Fibroblast of skin of back (primary cell): Measurements from ENCODE around the gene IFI30.
"Not testable (repeated sequence)": the region's sequence is repeated elsewhere in the genome, so short reads cannot be mapped to it uniquely, and the experiment has no call there.

Experiments used
- DNase-seq: peaks from one replicate; pipeline ENCODE4 v3.0.0-alpha.2; 2013

Gene IFI30

DNA sequence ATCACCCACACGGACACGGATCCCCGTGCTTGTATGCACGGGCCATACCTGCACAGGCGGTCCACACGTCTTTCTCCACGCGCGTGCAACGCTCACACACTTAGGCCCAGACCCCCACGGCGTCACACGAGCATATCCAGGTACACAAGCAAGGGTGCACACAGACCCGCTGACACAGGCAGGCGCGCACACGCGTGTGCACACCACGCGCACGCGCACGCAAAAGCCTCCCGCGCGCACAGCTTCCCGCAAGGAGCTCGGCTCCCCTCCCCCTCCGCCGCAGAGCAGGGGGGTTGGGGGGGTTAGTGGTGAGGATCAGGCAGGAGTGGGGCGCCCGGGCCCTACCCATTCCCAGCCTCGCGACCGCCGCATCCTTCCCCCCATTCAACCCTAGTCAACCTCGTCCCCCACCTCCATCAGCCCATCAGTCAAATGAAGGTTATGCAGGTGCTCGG is 29.8 kb downstream of the IFI30 start:
- no peak for DNase-seq

DNA sequence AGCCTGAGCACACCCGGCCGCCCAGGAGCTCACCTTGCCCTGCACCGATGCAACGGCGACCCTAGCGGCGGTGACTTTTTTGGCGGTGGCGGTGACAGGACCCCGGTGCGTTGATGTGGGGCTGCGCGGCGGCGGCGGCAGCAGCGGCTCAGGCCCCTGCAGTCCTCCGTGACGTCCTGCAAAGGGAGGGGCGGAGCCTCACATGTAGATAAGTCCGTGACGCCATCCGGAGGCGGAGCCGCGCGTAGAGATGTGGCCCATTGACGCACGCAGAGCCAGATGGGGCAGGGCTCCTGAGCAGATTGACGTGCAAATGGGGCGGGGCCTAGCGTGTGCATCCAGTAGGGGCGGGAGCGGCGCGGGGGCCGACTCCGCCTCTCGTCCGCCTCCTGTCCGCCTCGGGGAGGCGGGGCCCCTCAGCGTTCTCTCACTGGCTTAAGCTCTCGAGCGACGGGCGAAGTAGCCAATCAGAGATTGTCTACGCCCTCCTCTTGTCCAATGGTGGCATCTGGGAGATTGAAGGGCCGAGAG is 30.3 kb downstream of the IFI30 start, which contains the start of gene RAB3A:
RAB3A (minus strand) TSS at position 180 of the 531 bp plus-strand sequence. CDS start 1,302 bp downstream, outside the sequence.
- DNase-seq: peak; percentile 100

DNA sequence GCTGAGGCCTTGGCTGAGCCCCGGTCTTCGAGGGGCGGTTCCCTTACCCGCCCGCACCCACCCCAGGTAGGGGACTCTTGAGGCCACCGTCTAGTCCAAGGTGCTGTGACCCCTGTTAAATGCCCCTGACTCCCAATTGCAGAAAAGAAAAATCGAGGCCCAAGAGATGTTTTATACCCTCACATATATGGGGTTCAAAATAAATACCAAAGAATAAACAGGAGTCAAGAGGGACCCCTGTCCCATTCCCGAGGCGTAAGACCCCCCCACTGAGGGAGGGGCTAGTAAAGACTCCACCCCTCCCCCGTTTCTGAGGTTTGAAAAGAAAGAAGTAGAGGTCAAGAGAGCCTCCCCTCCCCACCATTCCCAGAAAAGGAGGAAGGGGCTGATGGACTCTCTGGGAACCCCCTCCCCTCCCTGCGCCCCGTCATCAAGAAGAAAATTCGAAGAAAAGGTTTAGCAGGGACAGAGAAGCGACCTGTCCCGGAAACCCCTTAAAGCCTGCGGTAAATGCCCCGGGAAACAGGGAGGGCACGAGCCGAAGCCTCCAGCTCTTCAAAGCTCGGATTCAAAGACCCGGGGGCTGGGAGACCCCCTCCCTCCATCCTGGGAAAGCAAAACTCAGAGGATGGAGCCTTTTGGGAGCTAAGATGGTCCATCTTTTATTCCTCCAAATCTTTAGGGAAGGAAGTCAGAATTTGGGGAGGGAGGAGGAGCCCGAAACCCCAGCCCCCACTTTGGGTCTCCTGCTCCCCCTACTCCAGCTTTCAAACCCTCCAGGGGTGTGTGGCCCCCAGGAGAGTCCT is 31.0 kb downstream of the IFI30 start:
- DNase-seq: peak; percentile 44

DNA sequence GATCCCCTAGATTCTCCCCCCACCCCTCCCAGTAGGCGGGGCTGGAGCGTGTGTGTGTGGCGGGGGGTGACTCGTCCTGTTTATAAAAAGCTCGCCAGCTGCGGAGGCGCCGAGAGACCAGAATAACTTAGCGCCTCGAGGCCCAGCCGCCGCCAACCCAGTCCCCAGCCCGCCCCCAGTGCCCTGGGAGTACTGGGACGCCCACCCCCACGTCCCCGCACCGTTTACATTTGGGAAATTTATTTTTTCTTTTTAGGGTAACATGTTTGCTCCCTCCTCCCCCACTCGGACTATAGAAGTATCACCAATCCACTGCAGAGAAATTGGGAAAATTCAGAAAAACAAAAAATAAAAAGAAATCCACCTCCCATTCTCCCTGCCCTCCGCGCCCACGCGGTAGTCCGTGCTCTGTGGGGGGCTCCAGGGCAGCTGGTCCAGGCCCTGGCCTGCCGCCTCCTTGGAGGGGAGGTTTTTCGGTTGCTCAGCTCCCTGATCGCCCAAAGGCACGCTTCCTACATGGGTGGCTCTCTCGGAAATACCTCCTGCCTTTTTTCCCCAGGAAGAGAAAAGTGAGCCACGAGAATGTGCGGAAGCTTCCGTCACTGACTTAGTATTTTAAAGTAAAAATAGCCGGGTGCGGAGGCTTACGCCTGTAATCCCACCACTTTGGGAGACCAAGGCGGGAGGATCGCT is 31.7 kb downstream of the IFI30 start:
- peak; percentile 79 for DNase-seq

DNA sequence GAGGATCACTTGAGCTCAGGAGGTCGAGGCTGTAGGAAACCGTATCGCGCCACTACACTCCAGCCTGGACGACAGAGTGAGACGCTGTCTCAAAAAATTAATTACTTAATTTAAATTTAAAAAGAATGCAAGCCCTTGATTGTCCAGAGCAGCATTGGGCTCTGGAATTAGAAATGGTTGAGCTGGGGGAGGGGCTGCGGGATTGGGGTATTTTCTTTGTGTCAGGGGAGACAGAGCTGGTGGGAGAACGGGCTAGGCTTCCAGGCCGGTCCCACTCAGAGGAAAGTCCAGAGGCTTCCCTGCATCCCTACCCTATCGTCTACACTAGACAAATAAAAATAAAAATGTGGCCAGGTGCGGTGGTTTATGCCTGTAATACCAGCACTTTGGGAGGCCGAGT is 32.4 kb downstream of the IFI30 start:
- DNase-seq: no peak

DNA sequence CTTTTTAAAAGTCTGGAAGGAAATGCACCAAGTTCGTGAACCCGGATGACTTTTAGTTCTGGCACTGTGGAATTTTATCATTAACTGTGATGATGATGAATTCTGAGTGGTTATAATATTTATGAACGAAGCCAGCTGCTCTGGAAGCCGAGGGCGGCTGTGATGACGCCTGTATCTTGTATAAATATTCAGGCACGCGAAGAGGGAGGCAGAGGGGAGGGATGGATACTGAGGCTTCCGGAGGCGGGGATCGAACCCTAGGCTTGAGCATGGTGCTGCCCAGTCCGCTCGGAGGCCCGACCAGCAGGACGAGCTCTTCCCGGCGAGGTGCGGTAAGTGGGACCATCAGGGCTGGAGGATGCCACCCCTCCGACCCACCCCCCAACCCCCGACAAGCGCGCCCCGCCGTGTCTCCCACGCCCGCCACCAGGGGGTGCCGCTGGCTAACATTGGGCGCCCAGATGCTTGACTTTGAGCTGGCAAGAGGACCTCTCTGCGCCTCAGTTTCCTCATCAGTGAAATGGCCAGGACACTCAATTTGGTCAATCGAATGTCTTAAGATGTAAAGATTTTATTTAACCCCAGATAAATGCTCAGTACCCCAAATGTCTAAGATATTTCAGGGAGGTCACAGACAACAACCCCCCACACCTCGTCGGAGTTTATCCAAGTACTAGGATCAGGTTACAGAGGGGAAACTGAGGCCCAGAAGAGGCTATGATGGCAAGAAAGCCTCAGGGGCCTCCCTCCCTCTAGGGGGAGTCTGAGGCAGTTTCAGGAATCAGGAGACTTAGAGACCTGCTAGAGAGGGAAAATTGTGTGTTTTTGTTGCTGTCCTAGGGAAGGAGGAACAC is 34.7 kb downstream of the IFI30 start:
- peak; percentile 80 for DNase-seq

DNA sequence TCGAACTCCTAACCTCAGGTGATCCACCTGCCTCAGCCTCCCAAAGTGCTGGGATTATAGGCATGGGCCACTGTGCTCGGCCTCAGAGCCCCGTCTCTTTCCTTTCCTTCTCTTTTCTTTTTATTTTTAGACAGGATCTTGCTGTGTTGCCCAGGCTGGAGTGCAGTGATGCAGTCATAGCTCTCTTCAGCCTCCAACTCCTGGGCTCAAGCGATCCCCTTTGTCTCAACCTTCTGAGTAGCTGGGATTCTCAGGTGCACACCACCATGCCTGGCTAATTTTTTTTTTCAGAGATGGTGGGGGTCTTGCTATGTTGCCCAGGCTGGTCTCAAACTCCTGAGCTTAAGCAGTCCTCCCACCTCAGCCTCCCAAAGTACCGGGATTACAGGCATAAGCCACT is 36.3 kb downstream of the IFI30 start:
- DNase-seq: not testable (repeated sequence)

DNA sequence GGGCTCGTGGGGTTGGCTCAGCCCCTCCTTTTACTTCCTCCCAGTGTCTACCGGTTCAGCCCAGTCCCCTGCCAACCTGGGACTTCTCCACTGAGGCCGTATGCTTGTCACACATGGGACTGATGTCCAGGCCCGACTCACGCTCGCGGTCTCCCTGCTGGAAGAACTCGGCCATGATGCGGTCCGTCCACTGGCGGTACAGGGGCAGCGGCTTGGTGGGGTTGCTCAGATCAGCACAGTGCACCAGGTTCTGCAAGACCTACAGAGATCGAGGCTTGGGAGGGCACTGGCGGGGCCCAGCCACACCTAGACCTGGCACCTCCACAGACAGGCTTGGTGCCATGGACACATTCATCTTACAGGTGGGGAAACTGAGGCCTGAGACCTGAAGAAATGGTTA is 38.1 kb downstream of the IFI30 start:
- no peak for DNase-seq

DNA sequence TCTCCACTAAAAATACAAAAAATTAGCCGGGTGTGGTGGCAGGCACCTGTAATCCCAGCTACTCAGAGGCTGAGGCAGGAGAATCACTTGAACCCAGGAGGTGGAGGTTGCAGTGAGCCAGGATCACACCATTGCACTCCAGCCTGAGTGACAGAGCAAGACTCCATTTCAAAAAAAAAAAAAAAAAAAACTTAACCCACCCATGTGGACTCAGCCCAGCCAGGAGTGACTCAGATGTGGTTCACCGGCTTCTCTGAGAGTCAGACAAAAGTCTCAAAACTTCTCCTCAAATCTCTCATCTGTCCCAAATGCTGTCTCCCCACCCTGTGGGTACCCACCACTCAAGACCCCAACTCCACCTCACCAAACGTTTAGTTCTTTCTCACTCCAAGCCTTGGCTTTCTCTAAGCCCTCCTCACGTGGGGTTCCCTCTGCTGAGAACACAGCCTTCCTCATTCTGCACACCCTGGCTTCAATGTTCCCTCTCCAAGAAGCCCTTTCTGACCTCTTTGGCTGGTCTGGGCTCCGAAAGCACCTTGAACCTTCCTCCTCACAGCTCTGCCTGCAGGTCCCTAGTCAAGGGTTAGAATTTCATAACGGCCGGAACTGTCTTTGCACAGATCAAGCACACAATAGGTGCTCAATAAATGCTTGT is 41.3 kb downstream of the IFI30 start:
- DNase-seq: peak; percentile 53

DNA sequence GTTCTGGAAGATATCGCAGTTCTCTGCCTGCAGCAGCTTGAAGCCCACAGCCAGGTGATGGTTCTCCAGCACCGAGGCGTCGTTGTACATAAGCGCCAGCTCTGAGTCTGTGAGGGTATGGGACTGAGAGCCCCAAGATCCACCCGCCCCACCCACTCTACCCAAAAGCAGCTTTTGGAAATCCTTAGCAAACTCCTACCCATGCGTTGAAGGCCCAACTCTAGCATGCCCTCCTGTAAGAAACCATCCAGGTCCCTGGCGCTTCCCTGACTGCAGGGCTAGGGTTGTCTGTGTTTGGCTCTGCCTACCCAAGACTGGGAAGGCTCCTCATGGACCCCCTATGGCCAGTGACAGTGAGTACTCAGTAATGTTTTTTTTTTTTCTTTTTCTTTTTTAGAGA is 43.2 kb downstream of the IFI30 start:
- no peak for DNase-seq

DNA sequence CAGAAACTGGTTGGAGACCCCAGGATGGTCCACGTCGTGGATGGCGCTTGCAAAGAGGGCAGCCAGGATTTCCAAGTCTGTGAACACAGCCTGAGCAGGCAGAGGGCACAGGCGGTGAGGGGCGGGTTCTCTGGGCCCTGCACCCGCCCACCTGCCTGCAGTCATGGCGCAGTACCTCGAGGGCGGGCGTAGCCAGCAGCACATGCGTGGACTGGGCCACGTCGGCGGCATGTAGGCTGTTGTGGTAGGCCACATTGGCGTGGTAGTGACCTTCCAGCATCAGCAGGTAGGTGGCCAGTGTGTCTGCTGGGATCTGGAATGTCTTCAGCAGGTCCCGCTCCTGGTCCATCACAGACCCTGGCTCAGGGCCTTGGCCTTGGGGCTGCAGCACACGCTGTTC is 44.5 kb downstream of the IFI30 start:
- DNase-seq: no peak

DNA sequence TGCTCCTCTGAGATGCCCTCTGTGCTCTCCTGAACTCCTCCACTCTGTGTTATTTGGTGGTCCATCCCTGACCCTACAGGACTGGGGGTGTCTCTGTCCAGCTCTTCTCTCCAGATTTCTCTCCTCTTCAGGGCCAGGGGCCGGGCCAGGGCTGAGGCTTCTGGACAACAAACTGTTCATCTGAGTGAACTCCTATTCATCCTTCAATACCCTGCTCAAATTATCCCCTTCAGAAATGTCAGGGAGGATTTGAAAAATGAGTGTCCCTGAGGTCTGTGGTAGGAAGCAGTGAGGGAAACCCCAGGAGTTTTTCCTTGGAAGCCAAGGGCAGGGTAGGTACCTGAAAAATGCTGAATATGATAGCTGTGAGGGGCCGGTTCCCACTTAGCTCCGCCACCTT is 45.0 kb downstream of the IFI30 start:
- DNase-seq: no peak

DNA sequence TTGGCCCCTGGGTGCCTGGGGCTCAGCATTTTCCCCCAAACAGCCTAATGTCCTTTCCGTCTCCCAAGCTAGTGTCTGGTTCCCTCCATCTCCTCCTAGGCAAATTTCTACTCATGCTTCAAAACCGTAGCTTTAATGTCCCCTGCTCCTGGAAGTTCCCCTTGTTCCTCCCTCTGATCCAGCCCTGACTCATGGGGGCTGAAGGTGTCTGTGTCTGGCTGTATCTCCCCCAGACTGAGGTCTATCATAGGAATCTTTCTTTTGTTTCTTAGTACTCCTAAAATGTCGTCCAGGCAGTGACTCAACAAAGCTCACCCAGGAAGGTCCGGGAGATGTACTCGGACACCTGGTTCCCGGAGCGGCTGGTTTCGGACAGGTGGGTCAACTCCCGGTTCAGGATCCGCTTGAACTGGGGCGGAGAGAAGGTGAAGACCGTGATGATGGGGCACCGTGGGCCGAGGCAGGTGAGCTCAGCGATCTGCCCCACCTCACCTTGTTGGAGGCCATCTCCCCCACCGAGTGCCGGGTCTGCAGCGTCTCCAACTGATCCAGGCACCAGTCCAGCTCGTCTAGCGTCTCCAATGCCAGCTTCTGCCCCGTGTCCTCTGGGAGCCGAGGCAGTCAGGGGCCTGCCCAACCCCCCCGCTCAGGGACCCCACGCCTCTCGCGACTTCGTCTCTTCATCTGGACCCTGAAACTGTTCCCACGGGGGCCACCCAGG is 46.5 kb downstream of the IFI30 start:
- DNase-seq: no peak

DNA sequence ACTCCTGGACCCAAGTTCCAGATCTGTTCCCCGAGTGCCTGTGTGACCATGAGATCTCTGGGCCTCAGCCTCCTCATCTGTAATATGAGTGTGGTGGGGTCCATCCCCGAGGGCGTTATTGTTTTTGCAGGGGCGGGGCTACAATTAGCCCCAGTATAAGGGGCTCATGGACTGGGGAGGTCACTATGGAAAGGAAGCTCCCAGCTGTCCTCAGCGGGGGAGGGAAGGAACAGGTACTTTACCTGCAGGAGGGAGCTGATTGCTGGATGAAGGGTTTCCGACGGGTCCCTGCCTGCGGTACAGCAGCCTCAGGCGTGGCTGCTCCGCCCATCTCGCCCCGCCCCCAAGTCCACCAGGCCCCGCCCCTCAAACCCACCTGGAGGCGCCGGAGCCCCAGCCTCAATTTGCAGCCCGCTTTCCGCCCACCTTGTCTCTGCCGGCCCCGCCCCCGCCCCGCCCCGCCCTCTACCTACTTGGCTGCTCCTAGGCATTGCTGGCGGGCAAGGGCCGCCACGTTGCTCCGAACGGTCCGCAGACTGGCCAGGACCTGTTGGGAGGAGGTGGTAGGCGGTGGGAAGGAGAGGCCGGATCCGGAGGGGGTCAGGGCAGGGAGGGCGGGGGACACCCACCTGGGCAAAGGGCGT is 47.1 kb downstream of the IFI30 start:
- no peak for DNase-seq

DNA sequence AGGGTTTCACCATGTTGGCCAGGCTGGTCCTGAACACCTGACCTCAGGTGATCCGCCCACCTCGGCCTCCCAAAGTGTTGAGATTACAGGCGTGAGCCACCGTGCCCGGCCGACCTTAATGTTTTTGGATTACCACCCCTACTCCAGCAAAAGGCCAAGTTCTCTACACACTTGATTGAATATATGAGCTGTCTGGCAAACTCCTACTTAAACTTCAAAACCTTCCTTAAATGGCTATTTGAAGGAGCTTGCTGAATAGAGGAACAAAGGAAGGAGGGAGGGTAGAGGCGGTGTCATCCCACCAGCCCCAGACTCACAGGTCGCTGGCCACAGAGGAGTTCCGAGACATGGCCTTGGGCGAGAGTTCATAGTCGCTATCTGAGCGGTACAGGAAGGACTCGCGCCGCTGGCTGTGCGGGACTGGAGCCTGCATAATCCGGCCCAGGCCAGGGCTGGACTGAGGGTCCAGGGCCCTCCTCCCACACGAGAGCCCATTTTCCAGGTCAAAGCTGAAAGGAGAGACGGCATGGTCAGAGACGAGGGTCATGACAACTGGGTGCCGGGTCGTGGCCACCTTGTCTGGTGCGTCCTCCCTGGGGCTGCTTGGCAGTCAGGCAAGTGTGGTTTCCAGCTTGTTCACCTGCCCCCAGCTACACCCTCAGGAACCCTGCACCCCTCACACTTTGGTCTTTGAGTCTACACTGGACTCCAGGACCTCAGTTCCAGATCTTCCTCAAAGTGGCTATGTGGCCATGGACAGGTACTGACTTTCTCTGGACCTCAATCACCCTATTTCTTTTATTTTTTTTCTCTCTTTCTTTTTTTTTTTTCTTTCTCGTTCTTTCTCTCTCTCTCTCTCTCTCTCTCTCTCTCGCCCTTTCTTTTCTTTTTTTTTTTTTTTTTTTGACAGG is 48.5 kb downstream of the IFI30 start:
- DNase-seq: no peak

DNA sequence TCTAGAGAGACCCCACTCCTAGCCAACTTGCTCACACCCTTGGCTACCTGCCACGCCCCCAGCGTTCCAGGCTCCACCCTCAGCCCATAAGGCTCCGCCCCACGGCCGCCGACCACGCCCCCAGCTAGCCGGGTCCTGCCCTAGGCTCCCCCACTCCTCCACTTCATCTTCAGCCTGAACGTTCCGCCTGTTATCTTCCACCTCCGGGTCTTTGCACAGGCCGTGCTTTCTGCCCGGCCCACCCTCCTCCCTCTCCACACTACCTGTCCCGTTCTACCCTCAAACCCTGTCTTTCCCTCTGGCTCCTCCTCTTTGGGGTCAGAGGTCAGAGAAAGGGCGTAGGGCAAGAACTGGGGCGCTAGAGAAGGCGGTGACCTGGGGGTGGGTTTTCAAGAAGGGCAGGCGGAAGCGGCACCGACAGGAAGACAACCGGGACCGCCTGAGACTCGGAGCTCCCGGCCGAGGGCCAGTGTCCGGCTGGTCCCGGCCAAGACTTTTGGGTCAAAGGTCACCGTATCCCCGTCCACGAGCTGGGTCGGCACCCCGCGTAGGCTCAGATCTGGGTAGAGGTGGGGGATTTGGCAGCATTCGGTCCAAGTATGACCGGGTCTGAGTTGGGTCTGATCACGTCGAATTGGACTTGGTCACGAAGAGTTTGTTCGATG is 50.4 kb downstream of the IFI30 start:
- no peak for DNase-seq

DNA sequence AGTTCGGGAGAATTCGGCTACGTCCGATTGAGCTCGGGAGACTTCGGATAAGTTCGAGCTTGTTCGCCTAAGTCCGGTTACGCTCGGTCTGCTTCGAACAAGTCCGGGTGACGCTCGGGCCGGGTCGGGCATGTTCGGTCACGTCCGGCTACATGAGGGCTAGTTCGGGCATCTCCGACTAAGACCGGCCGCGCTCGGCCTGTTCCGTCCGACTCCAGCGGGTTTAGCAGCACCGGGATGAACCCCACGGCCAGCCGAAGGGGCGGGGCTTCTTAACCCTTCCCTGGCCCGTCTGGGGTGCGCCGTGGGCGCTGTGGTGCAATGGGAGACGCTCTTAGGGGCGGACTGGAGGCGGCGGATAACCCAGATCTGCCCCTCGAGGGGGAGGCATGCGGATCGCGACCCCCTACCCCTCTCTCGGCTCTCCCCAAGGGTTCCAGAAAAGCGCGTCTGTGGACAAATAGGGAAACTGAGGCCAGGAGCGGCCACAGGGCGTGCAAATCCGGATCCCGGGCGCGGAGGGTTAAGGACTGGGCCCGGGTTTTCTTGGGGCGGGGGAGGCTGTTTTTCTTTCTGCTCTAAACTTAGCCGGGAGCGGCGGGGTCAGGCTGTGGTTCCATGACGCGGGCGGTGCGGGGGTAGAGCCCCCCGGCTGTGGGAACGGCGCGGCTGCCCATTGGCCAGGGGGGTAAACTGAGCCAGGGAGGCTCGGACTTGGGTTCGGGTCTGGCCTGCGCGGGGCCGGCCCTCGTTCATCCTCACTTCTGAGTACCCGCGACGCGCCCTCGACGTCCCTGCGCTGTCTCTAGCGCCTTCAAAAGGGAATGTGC is 51.1 kb downstream of the IFI30 start:
- peak; percentile 92 for DNase-seq

DNA sequence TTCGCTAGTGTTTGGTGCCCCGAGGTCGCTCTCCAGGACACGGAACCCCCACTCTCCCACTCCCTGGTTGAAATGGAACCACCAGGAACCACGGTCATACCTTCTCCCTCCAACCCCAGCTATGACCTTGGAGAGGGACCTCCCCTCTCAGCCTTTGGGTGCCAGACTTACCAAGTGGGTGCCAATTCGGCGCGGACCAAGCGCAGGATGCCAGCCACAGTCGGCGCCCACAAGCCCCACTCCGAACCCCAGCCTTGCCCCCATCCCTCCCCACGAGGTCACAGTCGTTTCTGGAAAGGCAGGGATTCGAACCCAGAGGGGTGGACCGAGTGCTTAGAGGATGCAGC is 51.7 kb downstream of the IFI30 start:
- DNase-seq: no peak
